T-cell (primary cell): ENCODE results near the gene RIMKLB. TPM values are rescaled to one million over a fixed set of nuclear protein-coding genes. Genes with fewer than 3 reads are reported as not detected.

ENCODE experiments used
- ATAC-seq, 4 experiments: fragments of 200-7000 bp in 3 of 4; fragments of 150-1000 bp in 1 of 4; cut with Tn5 transposase; replicated peaks in 1 of 4; 1 replicate in 3 of 4; 2 replicates in 1 of 4; pipeline ENCODE4 v1.10.0; 2021; ENCODE audit warnings: moderate library complexity in 3 of 4, mild to moderate bottlenecking in 2 of 4, moderate number of reproducible peaks in 1 of 4
- CTCF ChIA-PET, 2 donors: fragments of 300-600 bp; sonication (Branson Sonifier 250); formaldehyde crosslinking; loops; one replicate each; lab custom pipeline; 2022; ENCODE audit warnings: antibody characterized with exemption in 2 of 2; lab: Charles Lee
- POLR2A ChIA-PET, 2 donors: fragments of 300-600 bp; sonication (Branson Sonifier 250); formaldehyde crosslinking; loops; one replicate each; lab custom pipeline; 2022; ENCODE audit warnings: antibody characterized with exemption in 2 of 2; lab: Charles Lee
- DNase-seq, 35 experiments: peaks; one replicate each; pipeline versions ENCODE4 v3.0.0 to v3.0.0-alpha.2; 2013 to 2023
- H3K27ac ChIP-seq: one replicate; pipeline ENCODE4 v1.5.1; 2013; ENCODE audit warnings: low read length
- H3K27me3 ChIP-seq, 2 experiments: replicated peaks in 1 of 2; 1 replicate in 1 of 2; 2 replicates in 1 of 2; pipeline versions ENCODE4 v1.6.1 to v1.7.0; 2013; ENCODE audit warnings: low read length in 1 of 2, mixed read lengths in 1 of 2; ENCODE audit not compliant: control insufficient read depth in 2 of 2, insufficient read depth in 2 of 2; ENCODE audit errors: extremely low read depth in 1 of 2
- H3K36me3 ChIP-seq, 2 donors: 1 replicate in 1 of 2; 2 replicates in 1 of 2; pipeline versions ENCODE4 v1.6.1 to v1.7.0; 2013; ENCODE audit warnings: low read length in 1 of 2; ENCODE audit not compliant: control insufficient read depth in 2 of 2, insufficient read depth in 1 of 2; ENCODE audit errors: extremely low read depth in 1 of 2
- H3K4me1 ChIP-seq, 2 experiments: 1 replicate in 1 of 2; 2 replicates in 1 of 2; pipeline versions ENCODE4 v1.6.1 to v1.7.0; 2013; ENCODE audit warnings: low read length in 2 of 2, mixed read lengths in 1 of 2; ENCODE audit not compliant: insufficient read depth in 2 of 2, control insufficient read depth in 1 of 2; ENCODE audit errors: extremely low read depth in 1 of 2
- H3K4me3 ChIP-seq, 2 donors: 1 replicate in 1 of 2; 2 replicates in 1 of 2; pipeline versions ENCODE4 v1.5.1 to v1.7.0; 2013; ENCODE audit warnings: mild to moderate bottlenecking in 2 of 2, low read length in 1 of 2, moderate library complexity in 1 of 2; ENCODE audit not compliant: control insufficient read depth in 1 of 2; ENCODE audit errors: extremely low read depth in 1 of 2
- H3K9me3 ChIP-seq: 2 replicates; pipeline ENCODE4 v1.7.0; 2013
- H3K27ac Mint-ChIP-seq, 2 donors: one replicate each; pipeline ENCODE4 v1.8.0; 2020 to 2021; ENCODE audit warnings: mild to moderate bottlenecking in 2 of 2, mixed read lengths in 2 of 2
- H3K27me3 Mint-ChIP-seq, 2 donors: one replicate each; pipeline ENCODE4 v1.8.0; 2021 to 2022; ENCODE audit warnings: mixed read lengths in 2 of 2
- H3K36me3 Mint-ChIP-seq: one replicate; pipeline ENCODE4 v1.8.0; 2021; ENCODE audit warnings: mixed read lengths
- H3K4me1 Mint-ChIP-seq, 3 donors: one replicate each; pipeline ENCODE4 v1.8.0; 2020 to 2022; ENCODE audit warnings: mixed read lengths in 3 of 3, mild to moderate bottlenecking in 1 of 3
- H3K4me3 Mint-ChIP-seq, 3 donors: one replicate each; pipeline ENCODE4 v1.8.0; 2020 to 2022; ENCODE audit warnings: mild to moderate bottlenecking in 3 of 3, mixed read lengths in 3 of 3, moderate library complexity in 3 of 3
- H3K9me3 Mint-ChIP-seq, 3 donors: one replicate each; pipeline ENCODE4 v1.8.0; 2020 to 2022; ENCODE audit warnings: mixed read lengths in 3 of 3
- WGBS: methylation state at CpG from one replicate; pipeline ENCODE4 v1.1.5; 2013; ENCODE audit warnings: missing lambda C conversion rate; ENCODE audit not compliant: insufficient coverage; 5-methylcytosine and 5-hydroxymethylcytosine counted together
- total RNA-seq, 35 experiments: library from RNA in 6 of 35; stranded (reverse) in 6 of 35; fragments of 120-200 nt in 1 of 35; gene quantifications; one replicate each; pipeline versions ENCODE4 v1.2.1 to v1.2.4 and lab custom pipeline; 2013 to 2026

RIMKLB gene
- total RNA-seq, 5 donors from 2014 or later (not counting 1 experiment from before 2014, with no cell fraction given): 14.3 to 28.0 (median 23.0) TPM

GRCh38 chr12:8685051-8685450 lies 12.7 kb upstream of the RIMKLB start:
- Histone ChIP-seq H3K4me3 (no peak overlapping the region), H3K36me3 (no peaks in the 10 kb centered on the region)

GRCh38 chr12:8687846-8688601 lies 9.8 kb upstream of the RIMKLB start:
- Histone ChIP-seq H3K27ac (no peak overlapping the region), H3K4me3 (no peak overlapping the region), H3K4me1 (peaks cover 5 to 15% of the 10 kb centered on the region in 2 experiments), H3K9me3 (no peaks in the 10 kb centered on the region), H3K36me3 (no peaks in the 10 kb centered on the region), H3K27me3 (no peaks in the 10 kb centered on the region)
- WGBS: 0% methylated on average over 1 of the region's 2 CpGs
- Mint-ChIP-seq H3K27ac (no peak overlapping the region), H3K27me3 (no peaks in the 10 kb centered on the region), H3K36me3 (no peaks in the 10 kb centered on the region), H3K4me3 (no peak overlapping the region), H3K9me3 (no peaks in the 10 kb centered on the region), H3K4me1 (peaks cover 10 to 15% (median 12%) of the 10 kb centered on the region in 3 donors)
- CTCF ChIA-PET: interaction anchor here (0.5 to 1.7 kb wide), 4 partner anchors 131 to 365 kb away, joined by 3 to 6 read pairs (median 4); no protein-coding TSS in a partner anchor
- peak; percentile 48 to 61 (median 58) for ATAC-seq
- POLR2A ChIA-PET: no interaction called here
- DNase-seq: peak in 1 of 35 experiments; percentile 20

More at GRCh38 chr12:8685051-8685450, 12.7 kb upstream of the RIMKLB start:
- Histone ChIP-seq H3K4me1 (peaks cover 6 to 7% of the 10 kb centered on the region in 2 experiments), H3K9me3 (no peaks in the 10 kb centered on the region), H3K27me3 (peaks cover 0 to 9% of the 10 kb centered on the region in 2 experiments), H3K27ac (no peak overlapping the region)
- Mint-ChIP-seq H3K4me3 (no peak overlapping the region), H3K4me1 (peaks cover 4 to 10% (median 6%) of the 10 kb centered on the region in 3 donors), H3K9me3 (no peaks in the 10 kb centered on the region), H3K27ac (no peak overlapping the region), H3K27me3 (peaks cover 0 to 5% of the 10 kb centered on the region in 2 donors), H3K36me3 (no peaks in the 10 kb centered on the region)
- CTCF ChIA-PET: interaction anchor here (0.5 to 1.9 kb wide), 6 partner anchors 175 to 364 kb away, joined by 3 to 6 read pairs (median 3); no protein-coding TSS in a partner anchor
- WGBS: 40% methylated on average over 1 of the region's 2 CpGs
- POLR2A ChIA-PET: no interaction called here
- no peak for ATAC-seq
- DNase-seq: no peak

DNA sequence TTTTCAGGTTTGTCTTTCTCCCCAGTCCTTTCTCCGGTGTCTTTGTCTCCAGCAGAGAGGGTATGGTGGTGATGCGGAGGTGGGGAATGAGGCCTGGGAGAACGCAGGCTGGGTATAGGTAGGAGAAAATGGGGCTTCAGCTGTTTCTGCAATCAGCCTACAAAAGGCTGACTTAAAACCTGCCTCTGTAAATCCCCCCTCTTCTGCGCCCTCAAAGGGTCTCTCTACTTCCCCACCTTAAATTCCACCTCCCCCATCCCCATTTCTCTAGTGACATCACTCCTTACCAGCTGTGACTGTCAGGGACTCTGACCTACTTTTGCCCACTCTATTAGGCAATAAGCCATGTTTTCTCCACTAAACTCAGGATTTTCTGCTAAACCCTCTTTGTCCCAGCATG lies 8.1 kb upstream of the RIMKLB start:
- ChIA-PET POLR2A (no interaction called here), CTCF (no interaction called here)
- Mint-ChIP-seq H3K36me3 (no peaks in the 10 kb centered on the region), H3K4me3 (no peak overlapping the region), H3K27ac (no peak overlapping the region), H3K4me1 (peaks cover 12 to 16% (median 14%) of the 10 kb centered on the region in 3 donors), H3K27me3 (no peaks in the 10 kb centered on the region), H3K9me3 (no peaks in the 10 kb centered on the region)
- Histone ChIP-seq H3K27me3 (no peaks in the 10 kb centered on the region), H3K9me3 (no peaks in the 10 kb centered on the region), H3K4me3 (no peak overlapping the region), H3K4me1 (peaks cover 5 to 17% of the 10 kb centered on the region in 2 experiments), H3K36me3 (no peaks in the 10 kb centered on the region), H3K27ac (no peak overlapping the region)
- 38% methylated on average over 1 of the region's 4 CpGs for WGBS
- ATAC-seq (no peak), DNase-seq (no peak)

DNA sequence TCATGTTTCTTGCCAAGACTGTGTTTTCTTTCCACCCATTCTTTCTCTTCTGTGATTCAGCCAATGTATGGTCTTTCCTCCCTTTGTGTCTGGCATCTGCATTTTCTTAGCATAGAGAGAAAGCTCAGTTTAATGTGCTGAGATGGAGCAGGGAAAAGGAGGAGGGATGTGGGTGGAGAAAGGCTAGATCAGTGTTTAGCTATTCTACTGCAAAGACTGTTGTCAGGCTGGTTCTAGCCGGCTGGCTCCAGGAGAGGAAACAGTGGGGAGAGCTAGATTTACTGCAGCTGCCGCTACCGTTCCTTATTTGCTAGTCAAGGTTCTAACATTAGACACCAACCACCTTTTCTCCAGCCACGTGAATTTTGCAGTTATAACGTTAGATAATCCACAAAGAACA lies 5.2 kb upstream of the RIMKLB start:
- Mint-ChIP-seq H3K4me1 (peaks cover 17 to 26% (median 21%) of the 10 kb centered on the region in 3 donors), H3K27ac (peak overlapping the region; percentile 28 to 59), H3K4me3 (no peak overlapping the region), H3K36me3 (no peaks in the 10 kb centered on the region), H3K27me3 (no peaks in the 10 kb centered on the region), H3K9me3 (no peaks in the 10 kb centered on the region)
- ChIA-PET POLR2A (interaction anchor here in 1 of 2 donors (0.8 kb wide), 1 partner anchor 1787 kb away, joined by 3 read pairs; no protein-coding TSS in a partner anchor), CTCF (interaction anchor here in 1 of 2 donors (0.6 to 0.7 kb wide), 2 partner anchors 9 to 10 kb away, joined by 4 read pairs; no protein-coding TSS in a partner anchor)
- no peaks in the 10 kb centered on the region for H3K9me3 ChIP-seq
- H3K27ac ChIP-seq: no peak overlapping the region
- H3K36me3 ChIP-seq: no peaks in the 10 kb centered on the region
- no peak overlapping the region for H3K4me3 ChIP-seq
- peaks cover 9 to 17% of the 10 kb centered on the region in 2 experiments for H3K4me1 ChIP-seq
- no peak for ATAC-seq
- H3K27me3 ChIP-seq: no peaks in the 10 kb centered on the region
- DNase-seq: peak in 2 of 35 experiments; percentile 15 to 20
- WGBS: 60% methylated on average over 2 of the region's 5 CpGs

DNA sequence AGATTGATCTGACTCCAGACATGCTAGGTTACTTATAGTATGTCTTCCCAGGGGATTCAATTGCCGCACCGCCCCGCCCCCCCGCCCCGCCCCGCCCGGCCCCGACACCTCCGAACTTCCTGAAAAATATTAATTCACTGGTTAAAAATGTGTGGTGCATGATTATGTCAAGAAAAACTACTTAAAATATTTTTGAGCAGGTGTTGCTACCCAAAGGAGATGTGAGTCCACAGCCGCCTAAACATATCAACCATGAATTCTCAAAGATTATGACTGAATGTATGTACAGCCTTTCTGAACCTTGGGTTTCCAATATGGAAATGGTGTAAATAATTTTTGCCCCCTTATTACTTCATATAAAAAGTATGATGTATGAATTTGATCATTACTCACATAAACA lies 2.7 kb upstream of the RIMKLB start:
- Histone ChIP-seq H3K36me3 (no peaks in the 10 kb centered on the region), H3K4me3 (no peak overlapping the region), H3K27me3 (no peaks in the 10 kb centered on the region), H3K27ac (no peak overlapping the region), H3K4me1 (peaks cover 4 to 19% of the 10 kb centered on the region in 2 experiments), H3K9me3 (no peaks in the 10 kb centered on the region)
- no peak for DNase-seq
- ChIA-PET CTCF (interaction anchor here (0.7 kb wide), 3 partner anchors 12 to 299 kb away, joined by 3 to 5 read pairs (median 5); no protein-coding TSS in a partner anchor), POLR2A (no interaction called here)
- Mint-ChIP-seq H3K4me1 (peaks cover 29 to 38% (median 32%) of the 10 kb centered on the region in 3 donors), H3K27me3 (no peaks in the 10 kb centered on the region), H3K27ac (peak overlapping the region in 1 of 2 donors; percentile 49), H3K36me3 (peaks cover 1% of the 10 kb centered on the region), H3K9me3 (no peaks in the 10 kb centered on the region), H3K4me3 (no peak overlapping the region)
- no peak for ATAC-seq
- WGBS: no CpG with 5 or more reads among the region's 10 CpGs

GRCh38 chr12:8696442-8697090 lies 1.2 kb upstream of the RIMKLB start:
- H3K4me1 ChIP-seq: peaks cover 4 to 19% of the 10 kb centered on the region in 2 experiments
- peaks cover 37 to 49% (median 38%) of the 10 kb centered on the region in 3 donors for H3K4me1 Mint-ChIP-seq
- ChIA-PET POLR2A (no interaction called here), CTCF (interaction anchor here (0.5 to 1.0 kb wide), 3 partner anchors 25 to 253 kb away, joined by 3 to 4 read pairs (median 3); partner anchors contain the start of gene M6PR (in 1 of the 2))
- peaks cover 5% of the 10 kb centered on the region for H3K36me3 Mint-ChIP-seq
- H3K27ac ChIP-seq: no peak overlapping the region
- H3K27me3 ChIP-seq: no peaks in the 10 kb centered on the region
- peak in 1 of 35 experiments; percentile 15 for DNase-seq
- H3K9me3 ChIP-seq: no peaks in the 10 kb centered on the region
- H3K4me3 Mint-ChIP-seq: peak overlapping the region; percentile 87 to 93 (median 88)
- H3K9me3 Mint-ChIP-seq: no peaks in the 10 kb centered on the region
- H3K27ac Mint-ChIP-seq: peak overlapping the region; percentile 84 to 88
- peaks cover 0 to 1% of the 10 kb centered on the region in 2 donors for H3K27me3 Mint-ChIP-seq
- no peak for ATAC-seq
- no peaks in the 10 kb centered on the region for H3K36me3 ChIP-seq
- no CpG with 5 or more reads among the region's 6 CpGs for whole genome bisulfite sequencing
- H3K4me3 ChIP-seq: peak overlapping the region in 1 of 2 donors; percentile 67
